T-helper 2 cell treated with Interferon-gamma antibody and Interleukin-4, amounts not matched to agents 5 μg/mL and 100 μg/mL, for 36 hours (primary cell): ENCODE measurements around the gene OR6Y1.

ENCODE experiments used
- DNase-seq: peaks from one replicate; pipeline ENCODE4 v3.0.0; 2021; ENCODE audit warnings: low spot score
- H3K27ac Mint-ChIP-seq: one replicate; pipeline ENCODE4 v1.8.0; 2021; ENCODE audit warnings: mild to moderate bottlenecking, mixed read lengths
- H3K27me3 Mint-ChIP-seq: one replicate; pipeline ENCODE4 v1.8.0; 2021; ENCODE audit warnings: low read depth, mixed read lengths
- H3K36me3 Mint-ChIP-seq: one replicate; pipeline ENCODE4 v1.8.0; 2021; ENCODE audit warnings: low read depth, mixed read lengths
- H3K4me1 Mint-ChIP-seq: one replicate; pipeline ENCODE4 v1.8.0; 2021; ENCODE audit warnings: low read depth, mixed read lengths
- H3K4me3 Mint-ChIP-seq: one replicate; pipeline ENCODE4 v1.8.0; 2022; ENCODE audit warnings: mild to moderate bottlenecking, moderate library complexity, mixed read lengths
- H3K9me3 Mint-ChIP-seq: one replicate; pipeline ENCODE4 v1.8.0; 2021; ENCODE audit warnings: mixed read lengths

OR6Y1 gene, protein sequence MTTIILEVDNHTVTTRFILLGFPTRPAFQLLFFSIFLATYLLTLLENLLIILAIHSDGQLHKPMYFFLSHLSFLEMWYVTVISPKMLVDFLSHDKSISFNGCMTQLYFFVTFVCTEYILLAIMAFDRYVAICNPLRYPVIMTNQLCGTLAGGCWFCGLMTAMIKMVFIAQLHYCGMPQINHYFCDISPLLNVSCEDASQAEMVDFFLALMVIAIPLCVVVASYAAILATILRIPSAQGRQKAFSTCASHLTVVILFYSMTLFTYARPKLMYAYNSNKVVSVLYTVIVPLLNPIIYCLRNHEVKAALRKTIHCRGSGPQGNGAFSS

DNA sequence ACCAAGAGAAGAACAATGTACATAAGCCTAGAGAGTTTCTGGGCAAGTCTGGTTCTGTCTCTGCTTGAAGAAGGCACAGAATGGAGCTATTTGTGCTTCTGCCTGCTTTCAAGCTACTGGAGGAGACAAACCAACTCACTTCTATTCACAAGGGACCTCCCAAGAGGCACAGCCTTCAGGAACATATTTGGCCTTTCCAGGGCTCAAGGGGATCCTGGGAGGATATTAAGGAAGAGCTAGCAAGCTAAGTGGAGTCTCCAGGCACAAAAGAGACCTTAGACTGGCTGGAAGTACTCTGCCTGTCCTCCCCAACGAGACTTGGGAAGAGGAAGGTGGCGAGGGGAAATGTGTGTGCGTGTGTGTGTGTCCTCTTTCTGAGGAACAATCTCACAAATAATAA lies at the start of gene OR6Y1:
Gene OR6Y1 (minus strand): TSS at position 54 of the 400 bp plus-strand sequence. CDS start 6,300 bp downstream, outside the sequence.
- Mint-ChIP-seq H3K27ac (no peak within 1 kb of the TSS), H3K9me3 (no peaks in the 10 kb centered on the region), H3K27me3 (peaks cover 5% of the 10 kb centered on the region), H3K4me1 (no peaks in the 10 kb centered on the region), H3K4me3 (no peak within 1 kb of the TSS), H3K36me3 (no peaks in the 10 kb centered on the region)
- no peak for DNase-seq

DNA sequence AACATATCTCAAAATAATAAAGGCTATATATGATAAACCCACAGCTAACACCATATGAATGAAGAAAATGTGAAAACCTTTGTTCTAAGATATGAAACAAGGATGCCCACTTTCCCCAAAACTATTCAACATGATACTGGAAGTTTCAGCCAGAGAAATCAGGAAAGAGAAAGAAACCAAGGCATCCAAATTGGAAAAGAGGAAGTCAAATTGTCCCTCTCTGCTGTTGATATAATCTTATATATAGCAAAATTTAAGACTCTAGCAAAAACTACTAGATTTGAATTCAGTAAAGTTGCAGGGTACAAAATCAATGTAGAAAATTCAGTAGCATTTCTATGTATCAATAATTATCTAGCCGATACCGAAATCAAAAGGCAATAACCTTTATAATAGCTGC lies 46.5 kb upstream of the OR6Y1 start:
- no peaks in the 10 kb centered on the region for H3K27me3 Mint-ChIP-seq
- no peak overlapping the region for H3K4me3 Mint-ChIP-seq
- no peak overlapping the region for H3K27ac Mint-ChIP-seq
- no peaks in the 10 kb centered on the region for H3K4me1 Mint-ChIP-seq
- peaks cover 1% of the 10 kb centered on the region for H3K36me3 Mint-ChIP-seq
- DNase-seq = no peak
- peaks cover 15% of the 10 kb centered on the region for H3K9me3 Mint-ChIP-seq

DNA sequence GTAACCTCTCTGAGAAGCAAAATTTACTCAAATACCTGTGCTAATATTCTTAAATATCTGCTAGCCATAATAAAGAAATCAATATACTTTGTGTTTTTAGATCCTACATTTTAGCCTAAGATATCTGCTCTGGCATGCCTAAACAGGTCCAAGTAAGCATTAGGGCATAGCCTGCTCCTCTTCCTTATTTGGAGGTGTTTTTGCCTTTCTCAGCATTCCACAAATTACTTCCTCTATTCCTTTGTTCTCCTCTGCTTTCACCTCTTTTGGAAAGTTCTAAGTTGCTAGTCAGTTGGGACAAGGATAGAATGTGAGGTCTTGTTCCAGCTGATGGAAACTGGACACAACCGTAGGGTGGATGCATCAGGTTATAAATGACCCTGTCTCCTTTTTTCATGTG lies 32.7 kb upstream of the OR6Y1 start:
- Mint-ChIP-seq H3K27ac (no peak overlapping the region), H3K9me3 (no peaks in the 10 kb centered on the region), H3K4me1 (no peaks in the 10 kb centered on the region), H3K27me3 (no peaks in the 10 kb centered on the region), H3K36me3 (no peaks in the 10 kb centered on the region), H3K4me3 (no peak overlapping the region)
- DNase-seq = no peak

DNA sequence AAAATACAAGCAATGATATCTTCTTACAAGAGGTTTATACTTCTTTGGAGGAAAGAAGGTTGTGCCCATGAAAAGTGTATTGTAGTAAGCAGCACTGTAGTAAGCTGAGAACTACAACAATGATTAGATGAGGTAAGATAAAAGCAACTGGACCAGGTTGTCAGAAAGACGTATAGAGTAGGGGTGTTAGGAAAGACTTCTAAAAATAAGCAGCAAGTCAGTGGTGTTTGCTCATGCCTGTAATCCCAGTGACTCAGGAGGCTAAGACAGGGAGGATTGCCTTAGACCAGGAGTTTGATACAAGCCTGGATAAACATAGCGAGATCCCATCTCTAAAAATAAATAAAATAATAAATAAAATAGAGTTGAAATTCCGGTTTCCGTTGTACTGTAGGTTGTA lies 29.8 kb upstream of the OR6Y1 start:
- DNase-seq = no peak
- H3K27ac Mint-ChIP-seq = no peak overlapping the region
- no peak overlapping the region for H3K4me3 Mint-ChIP-seq
- H3K9me3 Mint-ChIP-seq = no peaks in the 10 kb centered on the region
- H3K4me1 Mint-ChIP-seq = no peaks in the 10 kb centered on the region
- H3K27me3 Mint-ChIP-seq = no peaks in the 10 kb centered on the region
- no peaks in the 10 kb centered on the region for H3K36me3 Mint-ChIP-seq

DNA sequence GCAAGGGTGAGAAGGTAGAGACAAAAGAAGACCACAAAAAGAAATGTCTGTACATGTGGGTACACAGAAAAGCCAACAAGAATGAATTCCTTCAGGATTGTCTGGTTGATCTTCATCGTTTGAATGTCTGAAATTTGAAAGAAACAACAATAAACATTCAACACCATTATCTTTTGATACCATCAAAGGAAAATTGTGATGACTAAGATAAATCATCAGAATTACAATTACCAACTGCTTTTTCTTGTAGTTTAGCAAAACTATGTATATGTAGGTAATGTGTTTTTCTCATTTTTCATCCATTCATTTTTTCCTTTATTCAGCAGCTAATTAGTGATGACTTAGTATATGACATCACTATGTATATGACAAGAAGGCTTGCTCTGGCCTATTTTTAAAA lies 25.5 kb upstream of the OR6Y1 start, which contains the start of gene OR10X1:
Gene OR10X1 (minus strand): TSS at position 167 of the 400 bp plus-strand sequence. CDS start 0 bp downstream, at position 167.
- H3K27me3 Mint-ChIP-seq = no peaks in the 10 kb centered on the region
- H3K4me3 Mint-ChIP-seq = no peak within 1 kb of the TSS
- H3K27ac Mint-ChIP-seq = no peak within 1 kb of the TSS
- no peaks in the 10 kb centered on the region for H3K9me3 Mint-ChIP-seq
- DNase-seq = no peak
- no peaks in the 10 kb centered on the region for H3K36me3 Mint-ChIP-seq
- no peaks in the 10 kb centered on the region for H3K4me1 Mint-ChIP-seq

DNA sequence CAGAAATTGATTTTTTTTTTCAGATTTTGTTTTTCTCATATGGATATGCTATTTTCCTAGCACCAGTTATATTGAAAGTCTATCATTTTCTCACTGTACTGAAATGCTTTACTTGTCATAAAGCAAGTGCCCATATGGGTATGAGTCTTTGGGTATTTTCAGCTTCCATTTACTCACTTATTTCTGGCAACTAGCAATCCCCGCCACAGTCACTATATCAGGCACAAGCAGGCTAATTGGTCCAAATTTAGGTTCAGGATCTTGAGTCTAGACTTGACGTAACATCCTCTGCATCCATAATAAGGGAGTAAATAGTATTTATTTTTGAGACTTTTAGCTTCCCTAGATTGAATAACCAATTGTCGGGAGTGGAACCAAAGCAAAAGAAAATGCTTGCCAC lies 23.4 kb upstream of the OR6Y1 start:
- Mint-ChIP-seq H3K27me3 (no peaks in the 10 kb centered on the region), H3K27ac (no peak overlapping the region), H3K9me3 (no peaks in the 10 kb centered on the region), H3K4me1 (no peaks in the 10 kb centered on the region), H3K36me3 (no peaks in the 10 kb centered on the region), H3K4me3 (no peak overlapping the region)
- no peak for DNase-seq

DNA sequence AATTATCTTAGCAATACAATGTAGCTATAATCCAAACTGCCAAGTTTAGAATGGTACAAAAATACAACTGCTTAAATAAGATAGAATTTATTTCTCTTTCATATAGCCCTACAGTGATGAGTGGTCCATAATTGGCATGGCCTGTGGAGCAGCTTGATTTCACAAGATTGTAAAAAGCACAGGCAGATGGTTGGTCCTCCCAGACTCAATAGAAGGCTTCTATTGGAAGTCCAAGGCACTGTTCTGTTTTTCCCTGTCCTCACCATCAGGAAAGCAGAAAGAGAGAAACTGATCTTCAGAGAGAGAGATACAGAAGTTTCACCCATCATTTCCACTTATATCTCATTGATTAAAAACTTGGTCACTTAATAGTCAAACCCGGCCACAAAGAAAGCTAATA lies 18.0 kb upstream of the OR6Y1 start:
- Mint-ChIP-seq H3K9me3 (no peaks in the 10 kb centered on the region), H3K36me3 (no peaks in the 10 kb centered on the region), H3K4me3 (no peak overlapping the region), H3K4me1 (no peaks in the 10 kb centered on the region), H3K27ac (no peak overlapping the region), H3K27me3 (peaks cover 10% of the 10 kb centered on the region)
- no peak for DNase-seq

DNA sequence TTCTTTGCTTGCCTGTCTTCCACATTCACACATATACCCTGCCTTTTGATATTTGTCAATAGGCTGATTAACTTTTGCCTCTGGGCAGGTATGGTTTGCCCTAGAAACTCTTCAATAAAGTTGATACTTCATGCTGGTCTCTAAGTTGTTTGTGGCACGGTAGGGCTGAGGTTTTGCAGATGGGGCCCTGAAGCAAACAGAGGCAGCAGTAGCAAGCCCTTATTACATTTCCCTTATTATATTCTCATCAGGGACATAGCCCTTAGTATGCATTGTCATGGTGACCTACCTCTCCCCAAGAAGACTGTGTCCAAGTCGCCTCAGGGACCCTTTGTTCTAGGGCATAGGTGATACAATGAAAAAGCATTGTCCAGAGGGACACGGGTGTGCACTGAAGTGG lies 16.3 kb upstream of the OR6Y1 start, which contains the start of gene OR6P1:
Gene OR6P1 (minus strand): TSS at position 101 of the 400 bp plus-strand sequence. CDS start 6,976 bp downstream, outside the sequence.
- no peak within 1 kb of the TSS for H3K27ac Mint-ChIP-seq
- DNase-seq = no peak
- no peaks in the 10 kb centered on the region for H3K9me3 Mint-ChIP-seq
- H3K4me3 Mint-ChIP-seq = no peak within 1 kb of the TSS
- peaks cover 10% of the 10 kb centered on the region for H3K27me3 Mint-ChIP-seq
- H3K36me3 Mint-ChIP-seq = no peaks in the 10 kb centered on the region
- H3K4me1 Mint-ChIP-seq = no peaks in the 10 kb centered on the region

DNA sequence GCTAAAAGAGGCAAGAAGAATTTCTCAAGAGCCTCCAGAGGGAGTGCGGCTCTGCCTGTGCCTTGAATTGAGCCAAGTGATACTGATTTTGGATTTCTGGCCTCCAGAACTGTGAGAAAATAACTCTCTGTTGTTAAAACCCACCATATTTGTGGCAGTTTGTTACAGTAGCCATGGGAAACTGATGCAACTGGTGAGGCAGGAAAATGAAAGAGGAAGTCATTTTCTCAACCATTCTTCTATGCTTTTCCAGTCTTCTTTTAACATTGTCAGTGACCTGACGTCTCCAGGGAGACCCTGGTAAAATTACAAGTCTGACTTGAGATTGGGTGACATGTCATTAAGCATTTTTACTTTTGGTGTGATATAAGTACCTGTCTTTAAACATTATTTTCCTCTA lies 10.4 kb upstream of the OR6Y1 start:
- H3K36me3 Mint-ChIP-seq = no peaks in the 10 kb centered on the region
- DNase-seq = no peak
- H3K27me3 Mint-ChIP-seq = peaks cover 2% of the 10 kb centered on the region
- H3K4me1 Mint-ChIP-seq = peaks cover 2% of the 10 kb centered on the region
- no peaks in the 10 kb centered on the region for H3K9me3 Mint-ChIP-seq
- no peak overlapping the region for H3K27ac Mint-ChIP-seq
- no peak overlapping the region for H3K4me3 Mint-ChIP-seq

DNA sequence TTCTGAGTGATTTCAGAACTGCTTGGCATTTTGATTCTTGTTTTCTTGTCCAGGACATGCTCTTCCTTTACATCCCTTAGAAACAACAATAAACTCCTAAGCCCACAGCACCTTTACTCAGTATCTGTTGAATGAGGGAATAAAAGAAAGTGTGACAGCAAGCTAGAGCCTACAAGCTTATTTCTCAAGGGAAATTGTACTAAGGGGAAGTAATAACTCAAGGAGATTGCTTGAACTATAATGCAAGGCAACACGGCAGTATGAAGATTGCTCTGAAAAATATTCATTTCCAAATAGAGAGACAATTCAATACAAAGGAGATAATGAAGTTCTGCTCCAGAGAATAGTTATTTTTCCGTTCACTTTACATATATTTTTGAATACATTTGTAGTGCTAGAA lies 9.6 kb upstream of the OR6Y1 start:
- H3K9me3 Mint-ChIP-seq = no peaks in the 10 kb centered on the region
- DNase-seq = no peak
- H3K36me3 Mint-ChIP-seq = no peaks in the 10 kb centered on the region
- H3K4me1 Mint-ChIP-seq = peaks cover 2% of the 10 kb centered on the region
- no peak overlapping the region for H3K27ac Mint-ChIP-seq
- peaks cover 2% of the 10 kb centered on the region for H3K27me3 Mint-ChIP-seq
- H3K4me3 Mint-ChIP-seq = no peak overlapping the region

DNA sequence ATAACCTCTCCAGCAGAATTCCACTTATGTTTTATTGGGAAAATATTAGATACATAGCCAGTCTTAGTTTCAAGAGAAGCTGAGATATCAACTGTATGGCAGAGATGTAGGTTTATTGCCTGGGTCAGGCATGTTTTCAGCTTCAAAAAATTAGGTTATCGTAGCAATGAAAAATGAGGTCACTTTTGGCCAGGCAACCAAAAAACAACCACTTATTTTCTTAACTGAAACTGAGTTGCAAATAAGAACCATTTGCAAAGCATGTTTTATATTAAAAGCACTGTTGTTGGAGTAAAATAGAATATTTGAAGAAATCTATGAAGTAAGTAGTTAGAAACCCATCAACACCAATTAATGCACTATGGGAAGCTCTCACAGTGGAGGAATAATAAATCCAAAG lies 5.5 kb upstream of the OR6Y1 start:
- peaks cover 2% of the 10 kb centered on the region for H3K4me1 Mint-ChIP-seq
- no peaks in the 10 kb centered on the region for H3K9me3 Mint-ChIP-seq
- no peaks in the 10 kb centered on the region for H3K27me3 Mint-ChIP-seq
- H3K36me3 Mint-ChIP-seq = no peaks in the 10 kb centered on the region
- H3K27ac Mint-ChIP-seq = no peak overlapping the region
- H3K4me3 Mint-ChIP-seq = no peak overlapping the region
- no peak for DNase-seq

DNA sequence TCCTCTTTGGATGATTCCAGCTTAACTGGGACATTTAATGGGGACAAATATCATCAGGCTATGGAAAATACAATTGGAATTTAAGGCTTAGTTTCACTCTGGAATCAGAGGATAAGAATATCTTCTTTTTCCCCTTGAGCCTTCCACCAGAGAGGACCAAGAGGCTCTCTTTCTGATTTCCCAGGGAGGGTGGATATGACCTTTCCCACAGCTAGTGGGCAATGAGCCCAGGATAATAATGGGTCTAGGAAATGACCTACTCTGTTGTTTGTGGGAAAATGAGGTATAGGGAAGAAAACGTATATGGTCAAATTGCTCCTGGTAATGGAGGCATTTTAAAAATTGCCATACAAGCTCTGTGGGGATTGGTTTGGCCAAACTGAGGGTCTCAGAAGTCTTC lies 1.9 kb downstream of the OR6Y1 start:
- Mint-ChIP-seq H3K9me3 (no peaks in the 10 kb centered on the region), H3K27me3 (peaks cover 8% of the 10 kb centered on the region), H3K36me3 (no peaks in the 10 kb centered on the region), H3K4me1 (no peaks in the 10 kb centered on the region), H3K27ac (no peak overlapping the region), H3K4me3 (no peak overlapping the region)
- no peak for DNase-seq

DNA sequence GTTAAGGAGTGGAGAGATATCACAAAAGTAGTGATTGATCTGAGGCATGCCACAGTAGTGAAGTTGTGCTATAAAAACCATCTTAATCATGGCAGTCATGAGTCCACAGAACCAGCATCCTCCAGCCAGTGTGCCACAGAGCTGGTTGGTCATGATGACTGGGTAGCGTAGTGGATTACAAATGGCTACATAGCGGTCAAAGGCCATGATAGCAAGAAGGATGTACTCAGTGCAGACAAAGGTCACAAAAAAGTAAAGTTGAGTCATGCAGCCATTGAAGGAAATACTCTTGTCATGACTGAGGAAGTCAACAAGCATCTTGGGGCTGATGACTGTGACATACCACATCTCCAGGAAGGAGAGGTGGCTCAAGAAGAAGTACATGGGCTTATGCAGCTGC lies 6.7 kb downstream of the OR6Y1 start:
- H3K36me3 Mint-ChIP-seq = no peaks in the 10 kb centered on the region
- no peak overlapping the region for H3K27ac Mint-ChIP-seq
- H3K9me3 Mint-ChIP-seq = no peaks in the 10 kb centered on the region
- H3K4me1 Mint-ChIP-seq = no peaks in the 10 kb centered on the region
- DNase-seq = no peak
- H3K4me3 Mint-ChIP-seq = no peak overlapping the region
- peaks cover 8% of the 10 kb centered on the region for H3K27me3 Mint-ChIP-seq

DNA sequence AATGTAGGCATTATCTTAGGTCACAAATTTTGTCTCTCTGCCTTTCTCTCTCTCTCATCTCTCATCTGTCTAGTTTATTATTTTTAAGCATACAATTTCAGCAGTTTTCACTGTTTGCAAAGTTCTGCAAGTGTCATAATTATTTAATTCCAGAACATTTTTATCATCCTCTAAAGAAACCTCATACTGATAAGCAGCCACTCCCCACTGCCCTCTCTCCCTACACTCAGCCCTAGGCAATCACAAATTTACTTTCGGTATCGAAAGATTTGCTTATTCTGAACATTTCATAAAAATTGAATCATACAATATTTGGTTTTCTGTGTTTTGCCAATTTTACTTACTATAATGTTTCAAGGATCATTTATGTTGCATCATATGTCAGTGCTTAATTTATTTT lies 16.6 kb downstream of the OR6Y1 start:
- Mint-ChIP-seq H3K27me3 (peaks cover 3% of the 10 kb centered on the region), H3K9me3 (no peaks in the 10 kb centered on the region), H3K4me1 (no peaks in the 10 kb centered on the region), H3K36me3 (no peaks in the 10 kb centered on the region), H3K4me3 (no peak overlapping the region), H3K27ac (no peak overlapping the region)
- no peak for DNase-seq

DNA sequence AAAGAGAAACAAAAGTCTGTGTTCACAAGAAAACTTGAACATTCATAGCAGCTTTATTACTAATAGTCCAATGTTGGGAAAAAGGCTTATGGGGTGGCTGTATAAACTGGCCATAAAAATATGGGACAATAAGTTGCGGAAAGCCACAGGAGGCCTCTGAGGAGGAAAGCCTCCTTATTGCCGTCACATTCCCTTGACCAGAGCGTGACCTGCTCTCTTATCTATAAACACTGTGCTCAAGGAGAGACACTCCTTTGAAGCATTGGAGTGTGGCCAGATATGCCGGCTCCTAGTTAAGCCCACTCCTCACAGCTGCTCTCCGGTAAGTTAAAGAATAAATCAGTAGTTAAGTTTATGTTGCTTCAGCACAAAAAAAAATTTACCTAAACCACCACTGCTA lies 19.7 kb downstream of the OR6Y1 start:
- Mint-ChIP-seq H3K4me1 (no peaks in the 10 kb centered on the region), H3K27me3 (peaks cover 4% of the 10 kb centered on the region), H3K9me3 (no peaks in the 10 kb centered on the region), H3K4me3 (no peak overlapping the region), H3K27ac (no peak overlapping the region), H3K36me3 (no peaks in the 10 kb centered on the region)
- DNase-seq = no peak
